HCT116 (cell line): ENCODE results near the gene OR2Y1. TPM values are rescaled to one million over a fixed set of nuclear protein-coding genes. Genes with fewer than 3 reads are reported as not detected.

Source experiments
- ATAC-seq: fragments of 200-7000 bp; cut with Tn5 transposase; 2 replicates; pipeline ENCODE4 v1.9.1; 2020; ENCODE audit warnings: mild to moderate bottlenecking, moderate library complexity
- BruUV-seq: library from RNA; stranded (reverse); fragments of 400-500 nt; replicated peaks from 2 replicates; lab custom pipeline; 2021; lab: Mats Ljungman, UMichigan
- CTCF ChIA-PET: fragments of 300-600 bp; sonication (Branson Sonifier 250); formaldehyde crosslinking; loops from one replicate; lab custom pipeline; 2021; ENCODE audit warnings: antibody characterized with exemption; lab: Charles Lee
- POLR2A ChIA-PET: fragments of 300-600, 350-600 bp; sonication (Branson Sonifier 250); formaldehyde crosslinking; loops from one replicate; lab custom pipeline; 2021; ENCODE audit warnings: antibody characterized with exemption; lab: Charles Lee
- RAD21 ChIA-PET, 2 experiments: fragments of 300-600 bp; sonication (Branson Sonifier 250); formaldehyde crosslinking; loops; one replicate each; lab custom pipeline; 2023; ENCODE audit warnings: low total read pairs in 2 of 2; ENCODE audit not compliant: uncharacterized antibody in 2 of 2, unreplicated experiment in 2 of 2, low non-redundant PET in 1 of 2; lab: Charles Lee
- DNase-seq: peaks from one replicate; pipeline ENCODE4 v3.0.0-alpha.2; 2010; ENCODE audit warnings: low read depth, low spot score
- H2AFZ ChIP-seq: fragments of 200-600 bp; shearing (Covaris generic), sonication (generic); 2 replicates; pipeline ENCODE4 v1.6.1; 2017; ENCODE audit warnings: low read depth, mixed run types, mixed read lengths, antibody characterized with exemption, low read length; ENCODE audit not compliant: poor library complexity, severe bottlenecking
- H3K27ac ChIP-seq: 2 replicates; pipeline ENCODE4 v1.5.1; 2012; ENCODE audit warnings: low read depth, low read length
- H3K27me3 ChIP-seq: fragments of 200-600 bp; sonication (generic); 2 replicates; pipeline ENCODE4 v1.6.1; 2016; ENCODE audit warnings: mixed run types, low read length, mixed read lengths; ENCODE audit not compliant: insufficient read depth
- H3K36me3 ChIP-seq, 2 experiments: fragments of 200-500 bp in 1 of 2; fragments of 200-600 bp in 1 of 2; sonication (Bioruptor generic) in 1 of 2; sonication (generic) in 1 of 2; 2 replicates each; pipeline versions ENCODE4 v1.5.1 to v1.6.1; 2014 to 2016; ENCODE audit warnings: low read length in 2 of 2, inconsistent platforms in 1 of 2, mixed read lengths in 1 of 2, mixed run types in 1 of 2; ENCODE audit not compliant: insufficient read depth in 2 of 2, control insufficient read depth in 1 of 2
- H3K4me1 ChIP-seq, 2 experiments: fragments of 200-600 bp in 1 of 2; sonication (generic) in 1 of 2; 2 replicates each; pipeline versions ENCODE4 v1.5.1 to v1.6.1; 2012 to 2017; ENCODE audit warnings: low read length in 2 of 2, inconsistent platforms in 1 of 2, mild to moderate bottlenecking in 1 of 2, mixed read lengths in 1 of 2, mixed run types in 1 of 2, moderate library complexity in 1 of 2; ENCODE audit not compliant: insufficient read depth in 2 of 2, control insufficient read depth in 1 of 2
- H3K4me2 ChIP-seq: fragments of 200-600 bp; sonication (generic); 2 replicates; pipeline ENCODE4 v1.6.1; 2017; ENCODE audit warnings: mixed run types, low read length, mixed read lengths
- H3K4me3 ChIP-seq, 2 experiments: fragments of 200-600 bp in 1 of 2; sonication (generic) in 1 of 2; replicated peaks in 1 of 2; 2 replicates each; pipeline ENCODE4 v1.5.1; 2011 to 2016; ENCODE audit warnings: low read length in 2 of 2, control low read depth in 1 of 2, low read depth in 1 of 2, mild to moderate bottlenecking in 1 of 2, mixed read lengths in 1 of 2, mixed run types in 1 of 2
- H3K79me2 ChIP-seq: fragments of 200-600 bp; sonication (generic); 2 replicates; pipeline ENCODE4 v1.6.1; 2017; ENCODE audit warnings: mild to moderate bottlenecking, mixed run types, low read length, moderate library complexity, mixed read lengths; ENCODE audit not compliant: insufficient read depth
- H3K9ac ChIP-seq: fragments of 200-600 bp; sonication (generic); 2 replicates; pipeline ENCODE4 v1.6.1; 2016; ENCODE audit warnings: low read length, mixed read lengths
- H3K9me2 ChIP-seq: fragments of 200-600 bp; sonication (generic), shearing (Covaris generic); 2 replicates; pipeline ENCODE4 v1.6.1; 2017; ENCODE audit warnings: mixed run types, mild to moderate bottlenecking, moderate library complexity; ENCODE audit not compliant: insufficient read depth
- H3K9me3 ChIP-seq, 2 experiments: fragments of 200-500 bp in 1 of 2; fragments of 200-600 bp in 1 of 2; sonication (Bioruptor generic) in 1 of 2; sonication (generic) in 1 of 2; 2 replicates each; pipeline ENCODE4 v1.6.1; 2014 to 2017; ENCODE audit warnings: low read length in 2 of 2, mixed read lengths in 2 of 2, inconsistent platforms in 1 of 2, low read depth in 1 of 2, mild to moderate bottlenecking in 1 of 2, mixed run types in 1 of 2, moderate library complexity in 1 of 2; ENCODE audit not compliant: control insufficient read depth in 1 of 2, insufficient read depth in 1 of 2
- H4K20me1 ChIP-seq: fragments of 200-600 bp; sonication (generic), shearing (Covaris generic); 2 replicates; pipeline ENCODE4 v1.6.1; 2017; ENCODE audit warnings: mixed run types, mild to moderate bottlenecking, moderate library complexity; ENCODE audit not compliant: insufficient read depth
- EZH2phosphoT487 ChIP-seq: fragments of 200-600 bp; IDR thresholded peaks from 2 replicates; pipeline ENCODE4 v1.6.1; 2018; ENCODE audit warnings: antibody characterized with exemption, borderline replicate concordance
- RAD21 ChIP-seq: IDR thresholded peaks from 2 replicates; pipeline ENCODE4 v1.6.1; 2012; ENCODE audit warnings: low read depth, mild to moderate bottlenecking
- intact Hi-C: fragments of 100-400 bp; cut with micrococcal nuclease; formaldehyde crosslinking; loops from 2 replicates; pipeline ENCODE4 v1.10.0; 2022
- total RNA-seq: library from RNA; stranded (reverse); gene quantifications from one replicate; pipeline ENCODE4 v1.2.1, GENCODE V29; 2021; ENCODE audit not compliant: unreplicated experiment

OR2Y1 gene
- total RNA-seq, 1 experiment from 2014 or later = not detected

- CTCF ChIA-PET = no interaction called here
- no peak overlapping the region for H3K27ac ChIP-seq
- intact Hi-C loops = no loop called here
- H3K9ac ChIP-seq = no peak overlapping the region
- POLR2A ChIA-PET = no interaction called here
- TF ChIP-seq RAD21 = no peak
- no peak for TF ChIP-seq EZH2phosphoT487
- TF ChIP-seq, all 23 proteins: peak for 0
- Histone ChIP-seq H3K27me3 (0 out of 2 replicates have a peak, but pooled peaks cover 10% of the 10 kb centered on the region), H2AFZ (no peak overlapping the region), H3K4me1 (no peaks in the 10 kb centered on the region), H3K4me3 (no peak overlapping the region), H3K4me2 (no peak overlapping the region), H4K20me1 (no peaks in the 10 kb centered on the region), H3K9me3 (no peaks in the 10 kb centered on the region), H3K9me2 (no peaks in the 10 kb centered on the region), H3K79me2 (no peaks in the 10 kb centered on the region), H3K36me3 (no peaks in the 10 kb centered on the region)
- no TSS peak for BruUV-seq
- no peak for DNase-seq
- no peak for ATAC-seq
- RAD21 ChIA-PET = no interaction called here
These were observed 50.1 kb downstream of the OR2Y1 start for GRCh38 chr5:180689775-180690174.

Other genes starting within 250 kb of the OR2Y1 start
- gene CNOT6, start 245.7 kb downstream of the OR2Y1 start, total RNA-seq = 59.1 TPM
- gene SCGB3A1, start 148.6 kb downstream of the OR2Y1 start, total RNA-seq = not detected
- gene FLT4, start 90.5 kb downstream of the OR2Y1 start, total RNA-seq = 0.17 TPM
- 53.0 TPM for gene MGAT1, start 62.7 kb upstream of the OR2Y1 start, total RNA-seq
- gene ZFP62, start 121.2 kb upstream of the OR2Y1 start, total RNA-seq = 30.7 TPM
- gene BTNL8, start 159.1 kb upstream of the OR2Y1 start, total RNA-seq = not detected
- gene BTNL3, start 248.8 kb upstream of the OR2Y1 start, total RNA-seq = not detected